Mononuclear cell (primary cell): ENCODE data around the gene STOML3. TPM values are rescaled to one million over a fixed set of nuclear protein-coding genes. Genes with fewer than 3 reads are reported as not detected.
"Not testable (repeated sequence)": the region's sequence is repeated elsewhere in the genome, so short reads cannot be mapped to it uniquely, and the experiment has no call there.

Experiments
- H3K27me3 ChIP-seq: 2 replicates; pipeline ENCODE4 v1.6.0; 2011; ENCODE audit warnings: low read length, control low read depth; ENCODE audit not compliant: insufficient read depth
- H3K4me1 ChIP-seq: 2 replicates; pipeline ENCODE4 v1.5.1; 2011; ENCODE audit warnings: mild to moderate bottlenecking, low read length, control low read depth; ENCODE audit not compliant: insufficient read depth
- H3K4me3 ChIP-seq: 2 replicates; pipeline ENCODE4 v1.5.1; 2011; ENCODE audit warnings: mild to moderate bottlenecking, low read length, moderate library complexity
- H3K9me3 ChIP-seq: 2 replicates; pipeline ENCODE4 v1.5.1; 2011; ENCODE audit warnings: low read depth, mild to moderate bottlenecking, control low read depth, low read length
- total RNA-seq: library from RNA; depleted of rRNA; stranded (reverse); fragments of >200 nt; gene quantifications from one replicate; pipeline ENCODE4 v1.2.3, GENCODE V29; 2012

The STOML3 gene
- total RNA-seq, 1 donor, result not detected

DNA sequence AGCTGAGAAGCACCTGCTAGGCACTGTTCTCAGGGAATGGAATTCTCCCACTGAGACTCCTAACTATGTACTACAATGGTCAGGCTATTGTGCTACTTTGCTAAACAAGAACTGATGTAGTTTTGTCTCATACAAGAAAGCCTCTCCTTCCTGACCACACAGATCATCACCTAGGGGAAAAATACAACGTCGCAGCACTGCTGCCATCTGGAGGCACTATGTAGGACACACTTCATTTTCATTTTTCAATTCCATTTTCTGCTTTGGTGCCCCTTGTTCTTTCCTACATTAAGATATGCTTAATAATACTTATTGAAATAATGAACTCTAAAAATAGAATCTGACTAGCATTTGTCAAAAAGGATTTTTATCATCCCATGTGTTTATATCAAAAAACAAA, 26.2 kb upstream of the STOML3 start:
- Histone ChIP-seq H3K27me3 (no peaks in the 10 kb centered on the region), H3K4me1 (peaks cover 4% of the 10 kb centered on the region), H3K9me3 (no peaks in the 10 kb centered on the region), H3K4me3 (no peak overlapping the region)

- H3K4me1 ChIP-seq, result peaks cover 4% of the 10 kb centered on the region
- H3K9me3 ChIP-seq, result no peaks in the 10 kb centered on the region
- no peak overlapping the region for H3K4me3 ChIP-seq
- no peaks in the 10 kb centered on the region for H3K27me3 ChIP-seq
Measured at GRCh38 chr13:39016087-39016486, 25.5 kb upstream of the STOML3 start.

GRCh38 chr13:39013462-39013861, 22.8 kb upstream of the STOML3 start:
- Histone ChIP-seq H3K27me3 (no peaks in the 10 kb centered on the region), H3K4me3 (no peak overlapping the region), H3K4me1 (peaks cover 4% of the 10 kb centered on the region), H3K9me3 (no peaks in the 10 kb centered on the region)

- H3K4me1 ChIP-seq, result no peaks in the 10 kb centered on the region
- no peak overlapping the region for H3K4me3 ChIP-seq
- H3K27me3 ChIP-seq, result no peaks in the 10 kb centered on the region
- no peaks in the 10 kb centered on the region for H3K9me3 ChIP-seq
Measured at GRCh38 chr13:39012608-39013007, 22.0 kb upstream of the STOML3 start.

GRCh38 chr13:39006371-39007111, 15.9 kb upstream of the STOML3 start:
- not testable (repeated sequence) for H3K27me3 ChIP-seq, H3K9me3 ChIP-seq, H3K4me3 ChIP-seq, H3K4me1 ChIP-seq

GRCh38 chr13:38998739-38999138, 8.1 kb upstream of the STOML3 start:
- H3K27me3 ChIP-seq, result no peaks in the 10 kb centered on the region
- no peaks in the 10 kb centered on the region for H3K4me1 ChIP-seq
- H3K9me3 ChIP-seq, result no peaks in the 10 kb centered on the region
- H3K4me3 ChIP-seq, result no peak overlapping the region

DNA sequence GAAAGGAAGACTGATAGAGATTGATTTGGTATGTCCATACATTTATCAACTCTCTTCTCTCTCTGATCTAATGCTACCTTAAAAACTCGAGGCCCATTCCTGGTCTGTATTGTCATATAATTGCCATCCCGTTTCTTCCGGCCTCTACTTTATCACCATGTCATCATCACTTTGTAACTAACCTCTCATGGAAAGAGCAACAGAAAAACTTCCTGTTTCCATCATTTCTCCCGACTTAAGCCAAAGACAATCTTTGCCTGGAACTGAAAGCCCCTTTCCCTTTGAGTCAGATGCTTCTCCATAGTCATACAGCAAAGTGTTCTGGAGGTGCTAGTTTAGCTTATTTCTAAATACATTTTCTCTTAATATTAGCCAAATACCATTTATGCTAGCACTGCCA, 2.8 kb upstream of the STOML3 start:
- no peak overlapping the region for H3K4me3 ChIP-seq
- no peaks in the 10 kb centered on the region for H3K9me3 ChIP-seq
- no peaks in the 10 kb centered on the region for H3K4me1 ChIP-seq
- H3K27me3 ChIP-seq, result no peaks in the 10 kb centered on the region

DNA sequence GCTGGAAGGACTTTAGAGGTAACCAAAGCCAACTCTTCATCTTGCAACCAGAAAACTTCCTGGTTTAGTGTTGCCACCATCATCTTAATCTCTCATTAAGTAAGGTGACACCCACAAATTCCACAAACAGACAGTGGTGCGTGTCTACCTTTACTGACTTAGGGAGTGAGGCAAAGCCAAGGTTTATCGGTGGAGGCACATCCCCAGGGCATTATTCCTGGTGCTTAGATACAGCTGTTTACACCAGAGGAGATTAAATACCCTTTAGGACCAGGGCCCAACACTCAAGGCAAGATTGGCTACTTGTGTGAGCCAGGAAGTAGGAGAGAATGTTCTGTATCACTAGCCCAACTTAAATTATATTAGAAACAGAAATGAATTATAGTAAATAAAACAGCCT, 9.5 kb downstream of the STOML3 start:
- peaks cover 2% of the 10 kb centered on the region for H3K27me3 ChIP-seq
- no peak overlapping the region for H3K4me3 ChIP-seq
- H3K9me3 ChIP-seq, result no peaks in the 10 kb centered on the region
- no peaks in the 10 kb centered on the region for H3K4me1 ChIP-seq

DNA sequence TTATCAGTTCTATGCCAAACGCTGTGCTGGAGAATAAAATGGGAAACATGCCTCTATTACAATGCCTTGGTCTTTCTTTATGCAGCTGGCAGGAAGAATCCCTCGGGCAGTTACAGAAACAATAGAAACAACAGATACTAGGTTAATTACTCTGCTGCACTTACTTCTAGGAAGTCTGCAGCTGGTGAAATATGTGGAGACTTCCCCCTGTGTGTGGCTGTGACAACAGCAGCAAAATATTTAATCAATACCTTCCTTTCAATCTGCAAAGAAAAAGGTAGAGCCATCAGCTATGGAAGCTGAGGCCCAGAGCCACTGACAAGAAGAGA, 9.9 kb downstream of the STOML3 start:
- Histone ChIP-seq H3K4me1 (no peaks in the 10 kb centered on the region), H3K27me3 (peaks cover 2% of the 10 kb centered on the region), H3K9me3 (no peaks in the 10 kb centered on the region), H3K4me3 (no peak overlapping the region)

GRCh38 chr13:38979891-38980749, 10.5 kb downstream of the STOML3 start:
- Histone ChIP-seq H3K9me3 (no peaks in the 10 kb centered on the region), H3K27me3 (peaks cover 2% of the 10 kb centered on the region), H3K4me1 (no peaks in the 10 kb centered on the region), H3K4me3 (no peak overlapping the region)

GRCh38 chr13:38970380-38971051, 20.1 kb downstream of the STOML3 start:
- no peaks in the 10 kb centered on the region for H3K9me3 ChIP-seq
- H3K4me1 ChIP-seq, result no peaks in the 10 kb centered on the region
- no peak overlapping the region for H3K4me3 ChIP-seq
- no peaks in the 10 kb centered on the region for H3K27me3 ChIP-seq

GRCh38 chr13:38969187-38969586, 21.4 kb downstream of the STOML3 start:
- no peaks in the 10 kb centered on the region for H3K4me1 ChIP-seq
- H3K9me3 ChIP-seq, result no peaks in the 10 kb centered on the region
- H3K4me3 ChIP-seq, result no peak overlapping the region
- no peaks in the 10 kb centered on the region for H3K27me3 ChIP-seq

- no peaks in the 10 kb centered on the region for H3K9me3 ChIP-seq
- no peaks in the 10 kb centered on the region for H3K4me1 ChIP-seq
- no peak overlapping the region for H3K4me3 ChIP-seq
Measured at GRCh38 chr13:38967446-38967845, 23.2 kb downstream of the STOML3 start.

GRCh38 chr13:38965281-38965680, 25.4 kb downstream of the STOML3 start:
- Histone ChIP-seq H3K4me3 (no peak overlapping the region), H3K4me1 (no peaks in the 10 kb centered on the region), H3K9me3 (no peaks in the 10 kb centered on the region), H3K27me3 (no peaks in the 10 kb centered on the region)

More at GRCh38 chr13:38967446-38967845, 23.2 kb downstream of the STOML3 start:
- H3K27me3 ChIP-seq, result no peaks in the 10 kb centered on the region

DNA sequence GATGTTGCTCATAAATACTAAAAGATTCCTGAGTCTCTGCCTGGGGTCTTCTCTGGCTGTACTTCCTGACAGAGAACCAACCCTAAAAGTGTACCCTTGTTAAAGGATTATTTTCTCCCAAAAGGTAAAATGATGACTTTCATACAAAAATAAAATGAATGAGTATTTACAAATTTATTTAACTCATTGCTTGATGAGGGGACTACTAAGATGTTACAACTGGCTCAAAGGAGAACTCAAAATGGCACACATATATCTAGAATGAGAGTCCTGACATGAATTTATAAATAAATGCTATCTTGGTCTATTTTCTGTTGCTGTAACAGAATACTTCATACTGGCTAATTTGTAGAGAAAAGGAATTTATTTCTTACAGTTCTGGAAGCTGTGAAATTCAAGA, 30.5 kb downstream of the STOML3 start:
- H3K4me1 ChIP-seq, result no peaks in the 10 kb centered on the region
- H3K4me3 ChIP-seq, result no peak overlapping the region
- H3K9me3 ChIP-seq, result no peaks in the 10 kb centered on the region
- no peaks in the 10 kb centered on the region for H3K27me3 ChIP-seq
